Neutrophil (primary cell): ENCODE results near the gene LRRC72.

Experiments
- H3K27ac ChIP-seq: fragments of 200-600 bp; sonication (generic); 2 replicates; pipeline ENCODE4 v1.5.1; 2016; ENCODE audit warnings: mild to moderate bottlenecking, moderate library complexity
- H3K27me3 ChIP-seq: fragments of 200-600 bp; sonication (generic); 2 replicates; pipeline ENCODE4 v1.6.0; 2016; ENCODE audit warnings: mild to moderate bottlenecking
- H3K36me3 ChIP-seq: fragments of 200-600 bp; sonication (generic); 2 replicates; pipeline ENCODE4 v1.5.1; 2017
- H3K4me1 ChIP-seq, 2 experiments: fragments of 200-600 bp in 1 of 2; sonication (generic) in 1 of 2; 1 replicate in 1 of 2; 2 replicates in 1 of 2; pipeline versions ENCODE4 v1.5.1 to v1.6.1; 2013 to 2016; ENCODE audit warnings: low read depth in 1 of 2, low read length in 1 of 2, mild to moderate bottlenecking in 1 of 2, moderate library complexity in 1 of 2; ENCODE audit not compliant: control insufficient read depth in 1 of 2, insufficient read depth in 1 of 2
- H3K4me3 ChIP-seq, 2 experiments: fragments of 200-600 bp in 1 of 2; sonication (generic) in 1 of 2; 1 replicate in 1 of 2; 2 replicates in 1 of 2; pipeline ENCODE4 v1.5.1; 2013 to 2016; ENCODE audit warnings: low read depth in 1 of 2, low read length in 1 of 2, mild to moderate bottlenecking in 1 of 2, moderate library complexity in 1 of 2
- H3K9me3 ChIP-seq: fragments of 200-600 bp; sonication (generic); 2 replicates; pipeline ENCODE4 v1.5.1; 2016
- CTCF ChIP-seq: fragments of 200-600 bp; sonication (generic); IDR thresholded peaks from 2 replicates; pipeline ENCODE4 v1.5.1; 2016; ENCODE audit warnings: antibody characterized with exemption

Gene LRRC72

DNA sequence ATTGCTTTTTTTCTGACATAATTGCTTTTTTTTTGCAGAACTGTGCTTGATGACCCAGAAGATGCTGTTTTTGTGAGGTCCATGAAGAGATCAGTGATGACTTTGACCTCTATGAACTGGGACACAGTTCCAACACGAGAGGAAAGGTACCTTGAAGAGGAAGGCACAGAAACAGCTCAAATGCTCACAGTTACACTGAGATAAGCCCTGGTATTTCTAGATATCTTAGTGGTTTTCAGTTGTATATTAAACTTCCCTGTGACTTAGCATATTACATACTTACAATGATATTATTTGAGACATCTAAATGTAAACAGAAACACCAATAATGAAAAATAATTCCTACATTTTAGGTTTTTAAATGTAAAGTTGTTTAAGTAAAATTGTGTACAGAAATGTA, 54.7 kb downstream of the LRRC72 start:
- Histone ChIP-seq H3K4me1 (no peaks in the 10 kb centered on the region), H3K9me3 (no peaks in the 10 kb centered on the region), H3K36me3 (no peaks in the 10 kb centered on the region), H3K4me3 (no peak overlapping the region), H3K27ac (no peak overlapping the region), H3K27me3 (no peaks in the 10 kb centered on the region)
- TF ChIP-seq CTCF: no peak

DNA sequence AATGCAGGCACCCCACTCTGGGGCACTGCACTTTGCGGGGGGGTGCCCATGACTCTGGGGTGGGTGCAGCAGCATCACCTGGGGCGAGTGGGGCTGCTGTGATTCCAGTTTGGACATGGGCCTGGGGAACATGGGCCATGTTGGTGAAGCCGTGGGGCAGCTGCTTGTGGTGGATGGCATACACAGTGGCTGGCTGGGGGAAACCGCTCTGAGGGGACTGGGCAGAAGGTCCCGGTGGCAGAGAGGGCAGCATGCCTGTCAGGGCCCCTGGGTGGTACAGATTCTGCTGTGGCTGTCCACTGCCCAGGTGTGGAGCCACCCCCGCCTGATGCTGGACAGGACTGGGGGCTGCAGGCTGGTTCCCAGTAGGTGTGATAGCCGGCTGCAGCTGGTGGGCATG, 57.2 kb downstream of the LRRC72 start:
- Histone ChIP-seq H3K36me3 (no peaks in the 10 kb centered on the region), H3K27ac (no peak overlapping the region), H3K9me3 (no peaks in the 10 kb centered on the region), H3K4me3 (no peak overlapping the region), H3K27me3 (no peaks in the 10 kb centered on the region), H3K4me1 (no peaks in the 10 kb centered on the region)
- TF ChIP-seq CTCF: no peak

GRCh38 chr7:16585540-16585939, 58.9 kb downstream of the LRRC72 start:
- no peaks in the 10 kb centered on the region for H3K36me3 ChIP-seq
- no peaks in the 10 kb centered on the region for H3K4me1 ChIP-seq
- no peak for TF ChIP-seq CTCF
- no peak overlapping the region for H3K27ac ChIP-seq
- no peak overlapping the region for H3K4me3 ChIP-seq
- no peaks in the 10 kb centered on the region for H3K9me3 ChIP-seq
- no peaks in the 10 kb centered on the region for H3K27me3 ChIP-seq

GRCh38 chr7:16586081-16586874, 59.7 kb downstream of the LRRC72 start:
- no peak overlapping the region for H3K4me3 ChIP-seq
- no peak for TF ChIP-seq CTCF
- no peaks in the 10 kb centered on the region for H3K4me1 ChIP-seq
- H3K36me3 ChIP-seq: no peaks in the 10 kb centered on the region
- H3K9me3 ChIP-seq: no peaks in the 10 kb centered on the region
- H3K27ac ChIP-seq: no peak overlapping the region
- no peaks in the 10 kb centered on the region for H3K27me3 ChIP-seq

- Histone ChIP-seq H3K36me3 (no peaks in the 10 kb centered on the region), H3K27ac (no peak overlapping the region), H3K4me1 (no peaks in the 10 kb centered on the region), H3K4me3 (no peak overlapping the region), H3K9me3 (no peaks in the 10 kb centered on the region), H3K27me3 (no peaks in the 10 kb centered on the region)
- TF ChIP-seq CTCF: no peak
Measured at GRCh38 chr7:16587129-16587528, 60.5 kb downstream of the LRRC72 start.
